Neural cell (in vitro differentiated cells): ENCODE results near the gene ZNF160. TPM values are rescaled to one million over a fixed set of nuclear protein-coding genes. Genes with fewer than 3 reads are reported as not detected.

ENCODE experiments used
- H2AFZ ChIP-seq: fragments of 200-600, 300-800 bp; sonication (generic), shearing (Covaris generic); 2 replicates; pipeline ENCODE4 v1.6.0; 2014; ENCODE audit warnings: low read depth, mild to moderate bottlenecking, antibody characterized with exemption, low read length, moderate library complexity
- H3F3A ChIP-seq: fragments of 200-600 bp; shearing (Covaris generic); 2 replicates; pipeline ENCODE4 v1.6.1; 2016; ENCODE audit warnings: mild to moderate bottlenecking, moderate library complexity, mixed read lengths, antibody characterized with exemption, low read length; ENCODE audit not compliant: insufficient read depth, poor library complexity, severe bottlenecking
- H3K27ac ChIP-seq: fragments of 200-600, 300-800 bp; sonication (generic), shearing (Covaris generic); 2 replicates; pipeline ENCODE4 v1.5.1; 2014; ENCODE audit warnings: mild to moderate bottlenecking, low read length, moderate library complexity
- H3K27me3 ChIP-seq: fragments of 300-800, 200-600 bp; sonication (generic), shearing (Covaris generic); 2 replicates; pipeline ENCODE4 v1.6.0; 2014; ENCODE audit warnings: mild to moderate bottlenecking, low read depth, low read length, moderate library complexity; ENCODE audit not compliant: insufficient read depth
- H3K36me3 ChIP-seq: fragments of 300-800, 200-600 bp; sonication (generic), shearing (Covaris generic); 2 replicates; pipeline ENCODE4 v1.5.1; 2014; ENCODE audit warnings: mild to moderate bottlenecking, antibody characterized with exemption, low read length, moderate library complexity; ENCODE audit not compliant: insufficient read depth
- H3K4me2 ChIP-seq: fragments of 300-800, 200-600 bp; sonication (generic), shearing (Covaris generic); 2 replicates; pipeline ENCODE4 v1.6.0; 2014; ENCODE audit warnings: mild to moderate bottlenecking, low read length
- H3K4me3 ChIP-seq: fragments of 300-800, 200-600 bp; sonication (generic), shearing (Covaris generic); 2 replicates; pipeline ENCODE4 v1.5.1; 2014; ENCODE audit warnings: mild to moderate bottlenecking, low read length, moderate library complexity
- H3K79me2 ChIP-seq: fragments of 200-600 bp; shearing (Covaris generic); replicated peaks from 2 replicates; pipeline ENCODE4 v1.6.0; 2014; ENCODE audit warnings: mild to moderate bottlenecking, low read length, moderate library complexity; ENCODE audit not compliant: insufficient read depth
- H3K9ac ChIP-seq: fragments of 300-800, 200-600 bp; sonication (generic), shearing (Covaris generic); 2 replicates; pipeline ENCODE4 v1.6.1; 2016; ENCODE audit warnings: mild to moderate bottlenecking, low read length, mixed read lengths
- H3K9me2 ChIP-seq: fragments of 200-600 bp; shearing (Covaris generic); 2 replicates; pipeline ENCODE4 v1.6.1; 2016; ENCODE audit warnings: mild to moderate bottlenecking, low read length, mixed read lengths; ENCODE audit not compliant: insufficient read depth
- H3K9me3 ChIP-seq: fragments of 200-600, 300-800 bp; sonication (generic), shearing (Covaris generic); 2 replicates; pipeline ENCODE4 v1.6.1; 2016; ENCODE audit warnings: mild to moderate bottlenecking, mixed run types, low read length, moderate library complexity, mixed read lengths
- H4K20me1 ChIP-seq: fragments of 200-600 bp; shearing (Covaris generic); 2 replicates; pipeline ENCODE4 v1.6.1; 2016; ENCODE audit warnings: mild to moderate bottlenecking, mixed run types; ENCODE audit not compliant: insufficient read depth
- EP300 ChIP-seq: fragments of 450-650 bp; conservative IDR thresholded peaks from 2 replicates; pipeline ENCODE4 v1.6.1; 2014; ENCODE audit warnings: antibody characterized with exemption, mild to moderate bottlenecking, moderate library complexity; ENCODE audit not compliant: poor library complexity, severe bottlenecking
- EZH2 ChIP-seq: fragments of 200-600, 300-800 bp; shearing (Covaris generic), sonication (generic); IDR thresholded peaks from 2 replicates; pipeline ENCODE4 v1.6.1; 2014; ENCODE audit warnings: antibody characterized with exemption, low read length, borderline replicate concordance, mild to moderate bottlenecking; ENCODE audit not compliant: insufficient read depth, poor library complexity, severe bottlenecking
- MXI1 ChIP-seq: fragments of 450-650 bp; conservative IDR thresholded peaks from 2 replicates; pipeline ENCODE4 v1.6.1; 2014; ENCODE audit warnings: antibody characterized with exemption, mild to moderate bottlenecking; ENCODE audit not compliant: poor library complexity, severe bottlenecking
- POLR2AphosphoS5 ChIP-seq: IDR thresholded peaks from 2 replicates; pipeline ENCODE4 v1.6.1; 2012
- RAD21 ChIP-seq: fragments of 450-650 bp; conservative IDR thresholded peaks from 2 replicates; pipeline ENCODE4 v1.6.1; 2014; ENCODE audit warnings: antibody characterized with exemption, mild to moderate bottlenecking, moderate library complexity
- SMC3 ChIP-seq: fragments of 450-650 bp; conservative IDR thresholded peaks from 2 replicates; pipeline ENCODE4 v1.6.1; 2014; ENCODE audit warnings: antibody characterized with exemption, mild to moderate bottlenecking, moderate library complexity; ENCODE audit not compliant: poor library complexity
- TAF1 ChIP-seq: IDR thresholded peaks from 2 replicates; pipeline ENCODE4 v1.6.1; 2012; ENCODE audit warnings: low read depth
- polyA plus RNA-seq: library from polyadenylated mRNA; depleted of rRNA; stranded (reverse); fragments of >200 nt; gene quantifications from 2 replicates; pipeline ENCODE4 v1.2.3, GENCODE V29; 2014
- TF ChIP-seq, protein P1 (sequence below): fragments of 450-650 bp; IDR thresholded peaks from 2 replicates; pipeline ENCODE4 v1.5.1; 2014; ENCODE audit warnings: antibody characterized with exemption, mild to moderate bottlenecking, moderate library complexity; ENCODE audit not compliant: poor library complexity, severe bottlenecking
- TF ChIP-seq, protein P2 (sequence below): IDR thresholded peaks from 2 replicates; pipeline ENCODE4 v1.6.1; 2012; ENCODE audit warnings: borderline replicate concordance

Gene ZNF160
- polyA plus RNA-seq, 1 donor from 2014 or later = 28.1 TPM

- Histone ChIP-seq H3K4me2 (no peak overlapping the region), H3K4me3 (no peak overlapping the region), H3F3A (no peaks in the 10 kb centered on the region), H3K9me2 (no peaks in the 10 kb centered on the region), H3K9ac (no peak overlapping the region), H4K20me1 (no peaks in the 10 kb centered on the region), H3K79me2 (no peaks in the 10 kb centered on the region), H3K27me3 (no peaks in the 10 kb centered on the region), H2AFZ (no peak overlapping the region), H3K36me3 (no peaks in the 10 kb centered on the region), H3K27ac (no peak overlapping the region), H3K9me3 (no peaks in the 10 kb centered on the region)
- TF ChIP-seq, protein P1, sequence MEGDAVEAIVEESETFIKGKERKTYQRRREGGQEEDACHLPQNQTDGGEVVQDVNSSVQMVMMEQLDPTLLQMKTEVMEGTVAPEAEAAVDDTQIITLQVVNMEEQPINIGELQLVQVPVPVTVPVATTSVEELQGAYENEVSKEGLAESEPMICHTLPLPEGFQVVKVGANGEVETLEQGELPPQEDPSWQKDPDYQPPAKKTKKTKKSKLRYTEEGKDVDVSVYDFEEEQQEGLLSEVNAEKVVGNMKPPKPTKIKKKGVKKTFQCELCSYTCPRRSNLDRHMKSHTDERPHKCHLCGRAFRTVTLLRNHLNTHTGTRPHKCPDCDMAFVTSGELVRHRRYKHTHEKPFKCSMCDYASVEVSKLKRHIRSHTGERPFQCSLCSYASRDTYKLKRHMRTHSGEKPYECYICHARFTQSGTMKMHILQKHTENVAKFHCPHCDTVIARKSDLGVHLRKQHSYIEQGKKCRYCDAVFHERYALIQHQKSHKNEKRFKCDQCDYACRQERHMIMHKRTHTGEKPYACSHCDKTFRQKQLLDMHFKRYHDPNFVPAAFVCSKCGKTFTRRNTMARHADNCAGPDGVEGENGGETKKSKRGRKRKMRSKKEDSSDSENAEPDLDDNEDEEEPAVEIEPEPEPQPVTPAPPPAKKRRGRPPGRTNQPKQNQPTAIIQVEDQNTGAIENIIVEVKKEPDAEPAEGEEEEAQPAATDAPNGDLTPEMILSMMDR = no peak
- TF ChIP-seq, protein P2, sequence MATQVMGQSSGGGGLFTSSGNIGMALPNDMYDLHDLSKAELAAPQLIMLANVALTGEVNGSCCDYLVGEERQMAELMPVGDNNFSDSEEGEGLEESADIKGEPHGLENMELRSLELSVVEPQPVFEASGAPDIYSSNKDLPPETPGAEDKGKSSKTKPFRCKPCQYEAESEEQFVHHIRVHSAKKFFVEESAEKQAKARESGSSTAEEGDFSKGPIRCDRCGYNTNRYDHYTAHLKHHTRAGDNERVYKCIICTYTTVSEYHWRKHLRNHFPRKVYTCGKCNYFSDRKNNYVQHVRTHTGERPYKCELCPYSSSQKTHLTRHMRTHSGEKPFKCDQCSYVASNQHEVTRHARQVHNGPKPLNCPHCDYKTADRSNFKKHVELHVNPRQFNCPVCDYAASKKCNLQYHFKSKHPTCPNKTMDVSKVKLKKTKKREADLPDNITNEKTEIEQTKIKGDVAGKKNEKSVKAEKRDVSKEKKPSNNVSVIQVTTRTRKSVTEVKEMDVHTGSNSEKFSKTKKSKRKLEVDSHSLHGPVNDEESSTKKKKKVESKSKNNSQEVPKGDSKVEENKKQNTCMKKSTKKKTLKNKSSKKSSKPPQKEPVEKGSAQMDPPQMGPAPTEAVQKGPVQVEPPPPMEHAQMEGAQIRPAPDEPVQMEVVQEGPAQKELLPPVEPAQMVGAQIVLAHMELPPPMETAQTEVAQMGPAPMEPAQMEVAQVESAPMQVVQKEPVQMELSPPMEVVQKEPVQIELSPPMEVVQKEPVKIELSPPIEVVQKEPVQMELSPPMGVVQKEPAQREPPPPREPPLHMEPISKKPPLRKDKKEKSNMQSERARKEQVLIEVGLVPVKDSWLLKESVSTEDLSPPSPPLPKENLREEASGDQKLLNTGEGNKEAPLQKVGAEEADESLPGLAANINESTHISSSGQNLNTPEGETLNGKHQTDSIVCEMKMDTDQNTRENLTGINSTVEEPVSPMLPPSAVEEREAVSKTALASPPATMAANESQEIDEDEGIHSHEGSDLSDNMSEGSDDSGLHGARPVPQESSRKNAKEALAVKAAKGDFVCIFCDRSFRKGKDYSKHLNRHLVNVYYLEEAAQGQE = no peak
- TF ChIP-seq TAF1 = no peak
- no peak for TF ChIP-seq MXI1
- TF ChIP-seq RAD21 = no peak
- TF ChIP-seq EP300 = no peak
- TF ChIP-seq POLR2AphosphoS5 = no peak
- no peak for TF ChIP-seq SMC3
- TF ChIP-seq EZH2 = no peak
These were observed 6.3 kb upstream of the ZNF160 start for GRCh38 chr19:53109527-53109926.

DNA sequence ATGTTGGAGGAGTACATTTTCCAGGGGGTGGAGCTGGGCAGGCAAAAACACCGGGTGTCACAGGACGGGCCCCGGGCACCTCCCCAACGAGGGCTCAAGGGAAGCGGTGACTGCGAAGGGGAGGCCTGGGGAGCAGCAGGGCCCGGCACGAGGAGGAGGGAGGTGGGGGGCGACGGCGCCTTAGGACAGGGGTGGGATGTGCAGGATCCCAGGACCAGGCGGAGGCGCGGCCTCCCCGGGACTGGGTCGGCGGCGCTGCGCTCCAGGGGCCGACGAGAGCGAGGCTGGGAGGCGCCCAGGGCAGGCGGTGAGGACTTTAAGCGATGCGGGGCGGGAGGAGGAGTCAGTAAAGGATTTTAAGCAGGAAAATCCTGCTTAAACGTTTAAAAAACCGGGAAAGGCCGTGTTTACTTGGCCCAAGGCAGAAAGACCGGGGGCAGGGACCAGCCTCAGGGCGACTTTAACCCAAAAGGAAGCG lies 427 bp downstream of the ZNF160 start:
- no peaks in the 10 kb centered on the region for H4K20me1 ChIP-seq
- H3K79me2 ChIP-seq = peaks cover 22% of the 10 kb centered on the region
- H3K4me3 ChIP-seq = peak overlapping the region; percentile 94
- H3F3A ChIP-seq = no peaks in the 10 kb centered on the region
- no peak for TF ChIP-seq RAD21
- TF ChIP-seq MXI1 = no peak
- TF ChIP-seq, protein P2 = no peak
- peak; percentile 29 for TF ChIP-seq TAF1
- H3K9me2 ChIP-seq = no peaks in the 10 kb centered on the region
- peak overlapping the region; percentile 54 for H2AFZ ChIP-seq
- H3K9me3 ChIP-seq = no peaks in the 10 kb centered on the region
- no peaks in the 10 kb centered on the region for H3K27me3 ChIP-seq
- peak overlapping the region; percentile 76 for H3K27ac ChIP-seq
- peak overlapping the region; percentile 88 for H3K4me2 ChIP-seq
- no peaks in the 10 kb centered on the region for H3K36me3 ChIP-seq
- peak overlapping the region; percentile 90 for H3K9ac ChIP-seq
